OCI-LY1 (cell line): Measurements from ENCODE around the gene ST3GAL4.

ENCODE experiments used
- CTCF ChIP-seq: fragments of 200-600 bp; sonication (generic), shearing (Covaris generic); IDR thresholded peaks from 2 replicates; pipeline ENCODE4 v1.5.1; 2017; ENCODE audit warnings: mild to moderate bottlenecking, antibody characterized with exemption, low read length, moderate library complexity, mixed read lengths
- EZH2 ChIP-seq: fragments of 200-600 bp; sonication (generic), shearing (Covaris generic); IDR thresholded peaks from 2 replicates; pipeline ENCODE4 v1.8.0; 2017; ENCODE audit warnings: borderline replicate concordance, mixed run types, mild to moderate bottlenecking, antibody characterized with exemption, low read length, moderate library complexity, mixed read lengths

DNA sequence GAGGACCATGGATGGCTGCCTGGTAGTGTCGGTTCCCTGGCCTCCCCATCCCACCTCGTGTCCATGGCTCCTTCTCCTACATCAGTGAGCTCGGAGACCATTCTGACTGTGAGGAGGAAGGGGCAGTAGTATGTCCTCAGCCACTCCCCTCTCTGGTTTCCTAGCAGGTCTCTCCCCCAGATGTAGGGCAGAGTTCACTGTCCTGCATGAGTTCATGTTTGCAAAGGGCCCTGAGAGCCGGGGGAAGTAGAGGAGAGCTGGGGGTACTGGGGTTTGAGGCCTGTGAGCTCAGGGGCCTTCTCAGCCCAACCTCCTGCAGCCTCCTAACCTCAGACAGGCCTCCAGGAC is 18.4 kb upstream of the ST3GAL4 start:
- TF ChIP-seq CTCF: no peak
- TF ChIP-seq EZH2: no peak
